22Rv1 (cell line): ENCODE results near the gene MZB1.
"Not testable (repeated sequence)": the region's sequence is repeated elsewhere in the genome, so short reads cannot be mapped to it uniquely, and the experiment has no call there.

Experiments
- ZFX ChIP-seq: fragments of 450-650 bp; IDR thresholded peaks from 2 replicates; pipeline ENCODE4 v1.6.1; 2017; ENCODE audit warnings: antibody characterized with exemption, borderline replicate concordance
- TF ChIP-seq, protein P1 (sequence below): fragments of 450-650 bp; IDR thresholded peaks from 2 replicates; pipeline ENCODE4 v1.5.1; 2017; ENCODE audit warnings: mild to moderate bottlenecking

GRCh38 chr5:139345442-139345841 is 44.3 kb downstream of the MZB1 start:
- TF ChIP-seq, protein P1, sequence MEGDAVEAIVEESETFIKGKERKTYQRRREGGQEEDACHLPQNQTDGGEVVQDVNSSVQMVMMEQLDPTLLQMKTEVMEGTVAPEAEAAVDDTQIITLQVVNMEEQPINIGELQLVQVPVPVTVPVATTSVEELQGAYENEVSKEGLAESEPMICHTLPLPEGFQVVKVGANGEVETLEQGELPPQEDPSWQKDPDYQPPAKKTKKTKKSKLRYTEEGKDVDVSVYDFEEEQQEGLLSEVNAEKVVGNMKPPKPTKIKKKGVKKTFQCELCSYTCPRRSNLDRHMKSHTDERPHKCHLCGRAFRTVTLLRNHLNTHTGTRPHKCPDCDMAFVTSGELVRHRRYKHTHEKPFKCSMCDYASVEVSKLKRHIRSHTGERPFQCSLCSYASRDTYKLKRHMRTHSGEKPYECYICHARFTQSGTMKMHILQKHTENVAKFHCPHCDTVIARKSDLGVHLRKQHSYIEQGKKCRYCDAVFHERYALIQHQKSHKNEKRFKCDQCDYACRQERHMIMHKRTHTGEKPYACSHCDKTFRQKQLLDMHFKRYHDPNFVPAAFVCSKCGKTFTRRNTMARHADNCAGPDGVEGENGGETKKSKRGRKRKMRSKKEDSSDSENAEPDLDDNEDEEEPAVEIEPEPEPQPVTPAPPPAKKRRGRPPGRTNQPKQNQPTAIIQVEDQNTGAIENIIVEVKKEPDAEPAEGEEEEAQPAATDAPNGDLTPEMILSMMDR: not testable (repeated sequence)
- TF ChIP-seq ZFX: not testable (repeated sequence)
